GM21619 (cell line): Measurements from ENCODE around the gene FRAS1.

Source experiments
- ATAC-seq: cut with Tn5 transposase; IDR thresholded peaks from one replicate; pipeline ENCODE4 v1.9.1; 2021; ENCODE audit not compliant: unreplicated experiment

FRAS1 gene

GRCh38 chr4:78360466-78360865, 303.3 kb downstream of the FRAS1 start:
- no peak for ATAC-seq

DNA sequence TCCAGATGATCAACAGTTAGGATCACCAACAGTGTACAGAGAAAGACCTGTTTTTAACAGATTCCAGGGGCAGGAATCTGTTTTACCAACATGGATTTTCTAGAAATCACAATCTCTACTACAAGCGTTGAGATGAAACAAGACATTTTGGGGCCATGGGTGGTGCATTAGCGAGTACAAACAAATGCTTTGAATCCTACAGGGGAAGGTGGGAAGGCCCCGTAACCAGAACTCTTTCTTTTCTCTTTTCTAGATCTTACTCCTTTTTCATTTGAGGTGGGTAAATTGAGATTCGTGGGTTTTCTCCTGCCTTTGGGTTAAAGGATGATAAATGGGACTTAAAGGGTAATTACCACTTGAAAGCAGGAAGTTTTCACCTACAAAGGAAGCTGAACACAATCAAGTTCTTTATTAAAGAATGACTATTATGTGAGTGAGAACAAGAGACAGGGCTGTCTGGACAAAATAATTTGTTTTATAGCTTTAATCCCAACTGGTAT, 304.5 kb downstream of the FRAS1 start:
- ATAC-seq = no peak

DNA sequence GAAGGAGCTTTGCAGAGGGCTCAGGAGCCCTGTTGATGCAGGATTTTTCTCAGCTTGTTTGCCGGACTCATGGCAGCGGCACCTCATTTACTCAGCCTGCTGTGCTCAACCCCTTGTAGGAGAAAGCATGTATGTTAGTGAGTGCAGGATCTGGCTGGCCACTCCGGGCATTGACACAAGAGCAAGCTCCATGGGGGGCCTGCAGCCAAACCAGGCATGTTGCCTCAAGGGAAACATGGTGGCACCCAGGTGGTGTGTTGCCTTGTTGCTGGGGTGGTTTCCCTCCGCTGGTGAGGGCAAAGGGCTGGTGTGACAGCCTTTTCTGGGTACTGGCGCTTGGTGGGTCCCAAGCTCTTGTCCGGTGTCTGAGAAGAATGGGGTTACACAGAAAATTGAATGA, 305.2 kb downstream of the FRAS1 start:
- ATAC-seq = no peak

DNA sequence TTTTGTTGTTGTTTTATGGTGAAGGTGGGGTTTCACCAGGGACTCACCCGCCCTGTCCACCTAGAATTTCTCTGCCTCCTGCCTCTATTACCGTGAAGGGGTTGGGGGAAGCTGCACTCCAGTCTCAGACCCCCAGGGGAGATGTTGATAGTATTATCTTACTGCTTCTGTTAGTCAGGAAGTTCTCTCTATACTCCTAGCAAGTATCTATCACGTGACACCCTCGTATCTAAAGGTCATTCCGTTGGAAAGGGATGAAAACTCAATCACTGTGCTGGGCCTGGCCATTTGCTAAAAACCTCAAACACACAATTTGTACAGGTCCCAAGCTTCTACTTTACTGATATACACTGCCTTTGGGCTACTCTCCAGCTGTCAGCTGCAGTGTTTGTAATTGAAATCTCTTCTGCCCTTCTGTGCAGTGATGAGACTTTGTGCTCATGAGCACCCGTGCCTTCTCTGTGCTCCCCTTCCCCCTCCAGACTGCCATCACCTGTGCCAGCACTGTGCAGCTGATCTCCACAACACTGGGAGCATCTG, 306.0 kb downstream of the FRAS1 start:
- ATAC-seq = no peak

- ATAC-seq = no peak
Observed at GRCh38 chr4:78369679-78370078, 312.6 kb downstream of the FRAS1 start.

GRCh38 chr4:78370631-78371372, 313.7 kb downstream of the FRAS1 start:
- no peak for ATAC-seq

DNA sequence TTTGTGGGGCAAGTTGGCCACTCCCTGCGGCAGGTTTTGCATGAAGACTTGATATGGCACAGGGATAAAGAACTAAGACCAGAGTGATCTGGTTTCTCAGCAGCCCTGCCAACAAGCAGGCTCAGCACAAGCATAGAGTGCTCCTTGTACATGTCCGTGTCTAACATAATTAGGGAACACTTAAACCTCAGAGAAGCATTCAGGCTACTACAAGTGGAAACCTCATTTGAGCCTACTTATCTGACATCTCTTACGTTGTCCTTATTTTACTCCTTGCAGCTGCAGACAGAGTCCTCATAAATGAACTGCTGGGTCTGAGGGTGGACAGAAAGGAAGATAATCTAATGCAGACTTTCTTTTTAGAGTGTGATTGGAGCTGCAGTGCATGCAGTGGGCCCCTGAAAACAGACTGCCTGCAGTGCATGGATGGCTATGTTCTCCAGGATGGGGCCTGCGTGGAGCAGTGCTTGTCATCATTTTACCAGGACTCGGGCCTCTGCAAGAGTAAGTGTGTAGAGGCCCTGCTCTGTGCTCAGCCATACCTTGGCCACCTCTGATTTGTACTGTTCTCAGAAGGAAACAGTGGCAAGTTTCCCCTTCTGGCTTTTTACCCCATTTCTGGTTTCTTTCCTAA, 315.3 kb downstream of the FRAS1 start:
- ATAC-seq = no peak

- no peak for ATAC-seq
Observed at GRCh38 chr4:78377555-78377954, 320.4 kb downstream of the FRAS1 start.

DNA sequence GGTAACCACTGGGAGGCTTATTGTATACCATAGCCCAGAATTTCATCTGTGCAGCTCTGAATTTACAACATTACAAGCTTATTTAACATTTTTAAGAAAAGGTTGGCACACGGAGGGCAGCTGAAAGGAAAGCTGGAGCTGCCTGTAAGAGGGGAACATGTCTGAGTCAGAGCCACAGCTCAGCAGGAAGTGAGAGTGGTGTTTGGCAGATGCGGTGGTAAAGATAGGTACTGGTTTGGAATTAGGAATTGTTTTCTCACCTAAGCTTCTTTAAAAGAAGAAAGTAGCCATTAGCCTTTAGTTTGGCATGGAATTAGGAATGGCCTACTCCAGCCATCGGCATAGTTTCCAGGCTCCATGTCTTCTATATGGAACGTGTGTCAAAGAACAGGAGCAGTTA, 321.9 kb downstream of the FRAS1 start:
- no peak for ATAC-seq

DNA sequence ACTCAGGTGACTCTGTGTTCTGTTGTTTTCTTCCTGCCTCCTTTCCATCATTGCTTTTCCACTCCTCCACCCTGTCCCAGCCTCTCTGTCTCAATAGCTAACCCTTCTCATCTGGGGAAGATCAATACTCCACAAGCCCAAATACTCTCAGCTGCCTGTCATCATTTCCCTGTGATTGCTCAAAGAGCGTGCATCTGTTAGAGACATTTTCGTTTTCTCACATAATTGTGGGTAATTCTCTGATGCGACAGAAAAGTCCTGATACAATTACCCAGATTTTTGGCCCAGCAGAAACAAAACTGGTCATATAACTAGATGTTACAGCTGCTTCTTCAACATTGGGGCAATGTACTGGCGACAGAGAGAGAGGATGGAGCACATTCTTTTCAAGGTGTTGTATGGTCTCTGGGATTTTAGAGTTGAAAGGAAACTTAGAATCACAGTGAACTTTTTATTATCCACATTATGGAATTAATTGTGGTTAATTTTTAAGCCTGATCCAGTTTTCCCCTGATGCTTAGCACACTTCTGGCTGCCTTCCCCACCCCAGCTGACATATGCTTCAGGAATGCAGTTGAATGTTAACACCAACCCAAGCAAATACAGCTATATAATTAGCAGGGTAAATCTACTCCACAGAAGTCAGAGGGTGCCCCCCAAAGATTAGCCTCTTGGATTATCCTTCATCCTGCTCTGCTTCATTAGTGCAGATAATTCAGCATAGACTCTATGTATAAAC, 323.0 kb downstream of the FRAS1 start:
- no peak for ATAC-seq

DNA sequence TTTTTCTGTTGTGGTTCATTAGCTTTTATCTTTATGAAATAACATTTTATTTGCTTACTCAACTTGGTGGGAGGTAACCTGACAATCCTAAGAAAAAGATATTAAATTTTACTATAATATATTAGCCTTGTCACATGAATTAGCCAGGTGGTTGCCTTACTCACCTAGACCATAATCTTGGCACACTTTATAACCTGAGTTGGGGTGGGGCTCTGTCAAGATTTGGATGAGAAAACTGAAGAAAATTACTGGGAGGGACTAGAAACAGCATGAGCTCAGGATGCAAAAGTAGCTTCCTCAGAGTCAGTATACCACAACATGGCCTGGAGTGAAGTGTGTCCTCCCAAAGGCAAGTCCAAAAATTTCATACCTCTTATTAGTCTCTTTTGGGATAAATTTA, 329.6 kb downstream of the FRAS1 start:
- no peak for ATAC-seq

DNA sequence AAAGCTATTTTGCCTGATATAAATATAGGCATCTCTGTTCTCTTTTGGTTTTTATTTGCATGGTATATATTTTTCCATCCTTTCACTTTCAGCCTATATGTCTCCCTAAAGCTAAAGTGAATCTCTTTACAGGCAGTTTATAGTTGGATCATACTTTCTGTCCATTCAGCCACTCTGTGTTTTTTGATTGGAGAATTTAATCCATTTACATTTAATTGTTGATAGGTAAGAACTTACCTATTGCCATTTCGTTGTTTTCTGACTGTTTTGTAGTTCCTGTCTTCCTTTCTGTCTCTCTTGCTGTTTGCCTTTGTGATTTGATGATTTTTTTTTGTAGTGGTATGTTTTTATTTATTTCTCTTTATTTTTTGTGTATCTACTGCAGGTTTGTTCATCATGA, 338.5 kb downstream of the FRAS1 start:
- no peak for ATAC-seq

- no peak for ATAC-seq
Observed at GRCh38 chr4:78396613-78397291, 339.6 kb downstream of the FRAS1 start.

GRCh38 chr4:78397292-78397630, 340.1 kb downstream of the FRAS1 start:
- ATAC-seq = no peak

GRCh38 chr4:78409612-78410202, 352.6 kb downstream of the FRAS1 start:
- ATAC-seq = no peak

- no peak for ATAC-seq
Observed at GRCh38 chr4:78410225-78410624, 353.1 kb downstream of the FRAS1 start.

GRCh38 chr4:78410676-78411075, 353.6 kb downstream of the FRAS1 start:
- no peak for ATAC-seq

DNA sequence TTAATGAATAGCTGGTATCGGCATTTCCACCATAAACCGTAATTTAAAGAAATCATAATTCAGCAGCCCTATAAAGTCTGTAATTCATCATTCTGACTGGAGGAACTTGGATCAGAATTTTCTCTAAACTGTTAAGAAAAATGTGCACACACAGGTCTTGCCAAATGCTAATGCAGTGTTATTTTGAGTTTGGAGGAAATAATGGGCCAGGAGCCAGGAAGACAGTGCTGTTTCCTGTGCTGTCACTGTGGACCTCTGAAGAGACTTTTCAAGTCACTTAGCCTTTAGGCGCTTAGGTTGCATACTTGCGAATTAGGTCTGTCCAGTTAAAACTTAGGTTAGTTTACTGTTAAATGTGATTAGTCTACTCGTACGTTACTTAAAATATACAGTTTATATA, 357.0 kb downstream of the FRAS1 start:
- no peak for ATAC-seq

DNA sequence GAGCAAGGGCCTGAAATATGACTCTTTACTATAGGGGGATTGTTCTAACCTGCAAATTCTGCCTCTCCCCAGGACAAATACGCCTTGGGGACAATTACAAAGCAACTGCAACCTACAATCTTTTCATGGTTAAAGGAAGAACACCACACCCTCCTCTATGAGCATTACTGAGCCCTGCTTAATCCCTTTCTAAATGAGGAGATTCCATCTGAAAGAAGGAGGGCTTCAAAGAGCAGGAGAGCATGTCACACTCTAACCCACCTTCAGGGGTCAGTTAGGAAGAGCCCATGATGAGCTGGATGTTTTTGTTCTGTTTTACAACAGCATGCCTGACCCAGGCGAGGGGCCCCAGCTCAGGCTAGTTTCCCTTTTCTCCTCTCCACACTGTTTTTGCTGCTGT, 360.5 kb downstream of the FRAS1 start:
- no peak for ATAC-seq

DNA sequence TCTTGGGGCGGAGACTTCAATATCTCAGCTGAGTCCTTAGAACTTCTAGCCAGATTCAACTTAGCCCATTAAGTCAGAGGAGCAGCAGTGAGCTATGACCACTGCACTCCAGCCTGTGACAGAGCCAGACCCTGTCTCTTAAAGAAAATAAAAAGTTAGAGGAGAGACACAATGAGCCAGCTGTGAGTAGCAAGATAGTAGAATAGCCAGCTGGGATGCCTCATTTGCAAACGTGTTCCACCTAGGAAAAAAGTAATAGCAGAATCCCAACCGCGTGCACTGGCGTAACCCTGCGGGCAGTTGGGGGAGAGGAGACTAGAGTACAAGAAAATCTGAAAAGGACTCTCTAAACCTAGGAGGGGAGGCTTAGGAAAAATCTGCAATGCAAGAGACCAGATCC, 361.3 kb downstream of the FRAS1 start:
- ATAC-seq = no peak

- no peak for ATAC-seq
Observed at GRCh38 chr4:78423790-78424189, 366.7 kb downstream of the FRAS1 start.
